Posterior vena cava (tissue), 2 donors: ENCODE data around the gene USP24. TPM values are rescaled to one million over a fixed set of nuclear protein-coding genes. Genes with fewer than 3 reads are reported as not detected.
A peak's percentile ranks its signal among the peaks of the same experiment; 100 is the strongest.

Source experiments
- DNase-seq: peaks from one replicate; pipeline ENCODE4 v3.0.0-alpha.2; 2020; ENCODE audit warnings: low spot score
- intact Hi-C, 2 donors: fragments of 100-400 bp; cut with DNase I; formaldehyde crosslinking; loops; one replicate each; pipeline versions ENCODE4 v1.14.1 to v1.14.2; 2022 to 2023
- total RNA-seq, 2 donors: library from RNA; stranded (reverse); fragmentation: NEBNext Ultra II Directional; extraction: Animal tissue kit (Norgen Biotek cat#: 25700); gene quantifications; one replicate each; pipeline ENCODE4 v1.2.1, GENCODE V29; 2021
- donor health status: DM: yes; HTN: yes; CAD: no.
- donor health status: DM: yes; HTN: yes; CAD: no.

USP24 gene
- total RNA-seq, 2 donors from 2014 or later, result 31.5 to 35.1 TPM

- no peak for DNase-seq
These were observed 125.5 kb downstream of the USP24 start for GRCh38 chr1:55089683-55090082.

GRCh38 chr1:55088413-55088812 lies 126.8 kb downstream of the USP24 start:
- intact Hi-C loops, result no loop called here
- DNase-seq, result no peak

More at GRCh38 chr1:55089683-55090082, 125.5 kb downstream of the USP24 start:
- intact Hi-C loops, result no loop called here

GRCh38 chr1:55087439-55087838 lies 127.7 kb downstream of the USP24 start:
- intact Hi-C loops, result no loop called here
- no peak for DNase-seq

- intact Hi-C loops, result no loop called here
- no peak for DNase-seq
These were observed 130.9 kb downstream of the USP24 start for GRCh38 chr1:55084257-55084656.

DNA sequence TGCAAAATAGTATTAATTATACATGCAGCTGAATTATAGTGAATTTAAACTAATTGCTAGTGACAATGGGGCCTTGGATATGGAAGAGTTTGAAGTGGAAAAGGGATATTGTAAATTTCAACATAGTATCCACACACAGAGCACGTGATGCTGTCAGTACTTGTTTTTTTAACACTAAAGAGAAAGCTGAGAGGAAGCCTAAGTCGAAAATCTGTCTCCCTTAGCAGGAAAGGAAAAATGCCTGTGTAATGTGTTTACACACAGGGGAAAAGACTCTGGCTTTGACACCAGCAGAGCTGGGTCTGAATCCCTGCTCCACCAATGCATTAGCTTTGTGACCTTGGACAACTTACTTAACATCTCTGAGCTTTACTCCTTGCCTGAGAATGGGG lies 133.3 kb downstream of the USP24 start:
- intact Hi-C loops, result no loop called here
- no peak for DNase-seq

- intact Hi-C loops, result no loop called here
- DNase-seq, result no peak
These were observed 133.8 kb downstream of the USP24 start for GRCh38 chr1:55081188-55081904.

DNA sequence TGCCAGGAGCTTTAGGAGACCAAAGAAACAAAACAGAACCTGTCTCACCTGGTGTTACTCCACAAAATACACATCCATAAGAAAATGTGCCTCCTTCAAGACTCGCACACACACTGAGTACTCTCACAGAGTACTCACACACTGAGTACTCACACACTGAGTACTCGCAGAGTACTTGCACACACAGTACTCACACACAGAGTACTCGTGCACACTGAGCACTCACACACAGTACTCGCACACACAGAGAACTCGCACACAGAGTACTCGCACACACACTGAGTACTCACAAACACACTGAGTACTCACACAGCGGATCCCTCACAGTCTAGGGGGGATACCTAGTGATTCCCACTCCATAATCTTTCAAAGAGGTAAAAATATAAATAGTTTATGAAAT lies 135.5 kb downstream of the USP24 start:
- no peak for DNase-seq
- intact Hi-C loops, result no loop called here

DNA sequence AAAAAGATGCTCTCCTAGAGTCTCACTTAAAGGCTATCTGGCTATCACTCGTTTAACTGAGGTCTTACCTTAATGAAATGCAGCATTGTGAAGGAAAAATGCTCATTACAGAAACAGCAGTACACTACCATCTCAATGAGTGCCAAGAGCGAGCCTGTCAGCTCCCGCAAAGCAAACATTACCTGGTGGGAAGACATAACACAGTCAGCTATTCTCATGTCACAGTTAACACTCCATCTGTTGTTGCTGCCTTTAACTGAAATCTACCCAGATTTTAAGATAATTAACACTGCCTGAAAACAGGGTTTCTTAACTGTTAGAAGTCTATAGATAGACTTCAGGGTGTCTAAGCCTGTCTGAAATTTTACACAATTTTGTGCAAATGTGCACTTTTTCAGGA lies 136.7 kb downstream of the USP24 start:
- DNase-seq, result no peak
- intact Hi-C loops, result no loop called here

GRCh38 chr1:55076356-55076755 lies 138.8 kb downstream of the USP24 start:
- no peak for DNase-seq
- intact Hi-C loops, result no loop called here

- intact Hi-C loops, result no loop called here
- no peak for DNase-seq
These were observed 140.7 kb downstream of the USP24 start for GRCh38 chr1:55074455-55074854.

DNA sequence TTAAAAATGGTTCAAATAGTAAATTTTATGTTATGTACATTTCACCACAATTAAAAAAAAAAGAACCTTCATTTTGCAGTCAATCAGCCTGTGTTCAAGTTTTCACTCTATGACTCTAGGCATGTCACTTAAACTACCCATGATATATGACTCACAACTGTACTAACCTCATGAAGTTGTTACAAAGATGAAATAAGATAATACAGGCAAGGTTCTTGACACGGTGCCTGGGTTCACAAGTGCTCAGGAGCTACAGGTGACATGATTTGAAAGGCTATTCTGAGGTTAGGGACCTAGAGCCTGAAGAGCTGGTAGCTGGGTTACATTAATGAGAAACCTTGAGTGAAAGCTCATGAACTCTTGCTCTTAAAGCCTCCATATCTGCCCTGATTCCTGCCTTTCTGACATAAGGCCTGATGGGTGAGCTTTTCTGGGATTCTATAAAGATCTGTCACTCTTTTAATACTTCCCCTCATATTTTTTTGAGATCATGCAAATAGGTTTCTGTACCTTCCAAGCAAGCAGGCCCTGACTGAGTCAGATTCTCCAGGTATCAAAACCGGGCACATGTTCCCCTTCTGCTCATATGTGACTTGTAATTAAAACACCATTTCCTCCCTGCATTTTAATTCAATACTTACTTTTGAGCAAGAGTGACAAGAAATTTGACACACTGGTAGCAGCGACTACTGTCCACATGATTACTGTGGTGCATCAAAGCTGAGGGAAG lies 141.8 kb downstream of the USP24 start:
- intact Hi-C loops, result no loop called here
- no peak for DNase-seq

DNA sequence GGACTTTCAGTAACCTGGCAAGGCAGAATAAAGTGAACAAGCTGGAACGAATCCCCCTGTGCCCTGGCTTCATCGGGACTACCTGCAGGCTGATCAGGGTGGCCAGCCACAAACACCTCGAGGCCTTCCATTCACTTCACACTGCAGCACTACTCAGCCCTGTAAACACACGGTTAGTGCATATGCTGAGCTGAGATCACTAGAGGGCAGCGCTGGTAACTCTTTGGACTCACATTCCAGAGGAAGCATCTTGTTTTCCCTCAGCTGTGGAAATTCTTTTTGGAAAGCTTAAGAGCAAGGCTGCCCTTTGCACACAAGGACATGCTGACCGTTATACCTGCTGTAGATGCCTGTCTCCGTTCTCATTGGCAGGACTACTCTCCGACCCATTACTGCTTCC lies 143.7 kb downstream of the USP24 start:
- no peak for DNase-seq
- intact Hi-C loops, result no loop called here

GRCh38 chr1:55070293-55071164 lies 144.6 kb downstream of the USP24 start:
- intact Hi-C loops, result no loop called here
- DNase-seq, result no peak

DNA sequence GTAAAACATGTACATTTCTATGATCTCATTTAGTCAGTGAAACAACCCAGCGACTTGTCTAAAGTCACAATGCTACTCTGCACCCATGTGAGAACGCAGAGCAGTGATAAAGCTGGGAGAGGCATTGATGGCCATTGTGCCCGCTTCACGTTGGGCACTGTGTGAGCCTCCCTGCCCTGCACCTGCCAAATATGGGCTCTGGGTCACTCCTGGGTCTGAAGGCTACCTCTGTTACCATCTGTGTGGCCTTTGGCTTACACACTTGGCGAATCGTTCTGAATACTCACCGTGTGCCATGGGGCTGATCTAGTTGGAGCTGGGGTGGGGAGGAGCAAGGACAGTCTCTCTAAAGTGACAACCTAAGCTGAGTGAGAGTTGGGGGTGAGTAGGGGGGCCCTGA lies 145.9 kb downstream of the USP24 start:
- intact Hi-C loops, result no loop called here
- DNase-seq, result no peak

DNA sequence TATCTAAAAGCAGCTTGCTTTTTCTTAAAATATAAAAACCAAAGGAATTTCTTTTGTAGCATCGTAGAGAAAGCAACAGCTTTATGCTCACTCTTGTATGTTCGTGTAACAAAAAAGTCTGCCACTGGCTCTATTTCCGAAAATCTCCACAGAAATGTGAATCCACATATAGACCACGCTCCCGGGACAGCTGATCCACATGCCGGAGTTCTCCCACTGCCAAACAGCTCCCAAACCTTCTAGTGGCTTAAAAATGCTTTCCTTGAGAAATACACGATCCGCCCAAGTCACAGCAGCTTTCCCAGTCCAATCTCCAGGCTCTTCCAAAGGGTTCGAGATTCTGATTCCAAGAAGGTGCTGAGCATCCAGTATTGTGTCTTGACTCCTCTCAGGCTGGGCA lies 146.5 kb downstream of the USP24 start:
- intact Hi-C loops, result no loop called here
- DNase-seq, result no peak

DNA sequence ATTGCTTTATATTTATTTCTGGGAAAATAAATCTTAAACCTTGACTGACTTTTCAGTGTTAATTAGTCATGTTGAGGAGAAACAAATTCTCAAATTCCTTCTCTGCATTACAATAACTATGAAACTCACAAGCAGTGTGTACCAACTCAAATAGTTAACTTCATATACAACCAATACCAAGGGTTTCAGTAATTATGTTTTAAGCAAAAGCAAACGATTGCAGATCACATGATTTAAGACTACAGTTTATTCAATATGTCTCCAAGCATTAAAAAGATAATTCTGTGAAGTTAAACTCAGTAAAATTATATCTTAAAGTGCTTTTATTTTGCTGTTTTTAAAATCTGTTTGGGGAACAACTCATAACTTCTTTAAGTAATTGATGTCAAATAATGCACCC lies 147.2 kb downstream of the USP24 start:
- DNase-seq, result no peak
- intact Hi-C loops, result no loop called here

- intact Hi-C loops, result no loop called here
- DNase-seq, result no peak
These were observed 148.0 kb downstream of the USP24 start for GRCh38 chr1:55067022-55067778.

DNA sequence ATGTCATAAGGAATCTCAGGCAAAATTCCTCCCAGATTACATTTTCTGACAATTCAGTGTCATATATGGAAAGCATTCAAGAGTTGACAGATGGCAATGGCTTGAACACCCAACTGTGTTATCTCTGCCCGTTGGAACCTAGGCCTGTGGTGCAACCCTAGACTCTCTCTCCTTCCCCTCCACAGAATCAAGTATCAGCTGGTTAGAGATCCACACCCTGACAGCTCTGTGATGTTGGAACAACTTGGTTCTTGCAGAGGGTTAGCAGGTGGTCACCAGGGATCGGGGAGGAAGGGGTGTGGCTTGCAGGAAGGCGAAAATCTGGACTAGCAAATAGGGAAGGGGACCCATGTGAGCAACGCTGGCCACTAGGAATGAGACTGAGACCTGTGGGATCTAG lies 149.5 kb downstream of the USP24 start:
- peak; percentile 72 for DNase-seq
- intact Hi-C loops, result no loop called here

GRCh38 chr1:55064861-55065263 lies 150.3 kb downstream of the USP24 start:
- intact Hi-C loops, result no loop called here
- DNase-seq, result peak; percentile 77
